Pancreas (tissue), 10 donors: ENCODE measurements around the gene MSI2. TPM values are rescaled to one million over a fixed set of nuclear protein-coding genes. Genes with fewer than 3 reads are reported as not detected.

Source experiments
- ATAC-seq, 4 donors: fragments of 200-7000 bp; cut with Tn5 transposase; one replicate each; pipeline versions ENCODE4 v1.8.0 to v1.9.1; 2020; ENCODE audit warnings: mild to moderate bottlenecking in 4 of 4, moderate library complexity in 4 of 4
- DNase-seq, 6 donors: peaks; one replicate each; pipeline ENCODE4 v3.0.0-alpha.2; 2020
- FAIRE-seq: peaks from 2 replicates; lab custom pipeline; 2012; peaks lifted over from hg19 to GRCh38; lab: Jason Lieb, UNC
- H3K27ac ChIP-seq, 4 donors: fragments of 200-600 bp; sonication (generic); 1 replicate in 3 of 4; 2 replicates in 1 of 4; pipeline versions ENCODE4 v1.5.0 to v1.8.0; 2020
- H3K27me3 ChIP-seq, 4 donors: fragments of 200-600 bp; one replicate each; pipeline ENCODE4 v1.8.0; 2021
- H3K36me3 ChIP-seq, 3 donors: fragments of 200-600 bp; sonication (generic) in 1 of 3; one replicate each; pipeline versions ENCODE4 v1.5.0 to v1.8.0; 2020 to 2021
- H3K4me1 ChIP-seq, 3 donors: fragments of 200-600 bp; one replicate each; pipeline ENCODE4 v1.8.0; 2021
- H3K4me3 ChIP-seq, 4 donors: fragments of 200-600 bp; sonication (generic) in 2 of 4; one replicate each; pipeline versions ENCODE4 v1.5.0 to v1.8.0; 2020 to 2021
- H3K9me3 ChIP-seq, 4 donors: fragments of 200-600 bp; one replicate each; pipeline ENCODE4 v1.8.0; 2021
- CTCF ChIP-seq, 4 donors: fragments of 200-600 bp; sonication (generic) in 3 of 4; IDR thresholded peaks; one replicate each; pipeline versions ENCODE4 v1.5.0 to v1.8.0; 2021; ENCODE audit warnings: antibody characterized with exemption in 4 of 4
- WGBS, 2 donors: extraction: QIAGEN DNeasy Blood & Tissue Kit; methylation state at CpG; one replicate each; pipeline ENCODE4 v1.1.7; 2013; 5-methylcytosine and 5-hydroxymethylcytosine counted together
- intact Hi-C, 3 donors: fragments of 100-400 bp; cut with DNase I; formaldehyde crosslinking; loops; one replicate each; pipeline versions ENCODE4 v1.11.1 to v1.14.2; 2022
- polyA plus RNA-seq, 2 donors: library from polyadenylated mRNA; stranded (reverse); fragments of 200-250 nt; gene quantifications; one replicate each; pipeline ENCODE4 v1.2.3, GENCODE V29; 2013
- total RNA-seq, 6 donors: library from RNA; stranded (reverse); fragmentation: NEBNext Ultra II Directional in 4 of 6; extraction: Animal tissue kit (Norgen Biotek cat#: 25700) in 4 of 6; gene quantifications; one replicate each; pipeline versions ENCODE4 v1.2.1 to v1.2.4, GENCODE V29; 2021 to 2023
- donor health status: healthy with polysubstance abuse.
- donor health status: DM: no; HTN: no; CAD: no; lungs with moderate emphysema.
- donor health status: DM: no; HTN: no; CAD: no.
- donor health status: control.
- donor health status: control.
- donor health status: Bipolar disorder and iron deficiency.
- donor health status: DM: yes; HTN: yes; CAD: no.
- donor health status: DM: no; HTN: no; CAD: no.
- donor health status: DM: no; HTN: no; CAD: no.
- donor health status: DM: yes; HTN: yes; CAD: no.

MSI2 gene
- total and polyA plus RNA-seq, 8 donors: 10.4 to 48.9 (median 30.1) TPM

- WGBS, 2 donors: 83 to 85% methylated on average over 2 of the region's 2 CpGs
- Histone ChIP-seq H3K27me3 (no peaks in the 10 kb centered on the region), H3K4me1 (no peaks in the 10 kb centered on the region), H3K9me3 (no peaks in the 10 kb centered on the region), H3K27ac (no peak overlapping the region), H3K36me3 (no peaks in the 10 kb centered on the region), H3K4me3 (no peak overlapping the region)
- intact Hi-C loops: no loop called here
- no peak for TF ChIP-seq CTCF (IDR thresholded peaks at IDR 0.05)
- ATAC-seq (no peak), FAIRE-seq (no peak), DNase-seq (no peak)
Observed at GRCh38 chr17:57225127-57225526, 31.2 kb upstream of the MSI2 start.

GRCh38 chr17:57226793-57227192 lies 29.5 kb upstream of the MSI2 start:
- no peaks in the 10 kb centered on the region for H3K27me3 ChIP-seq
- WGBS, 2 donors: 71 to 78% methylated on average over 1 of the region's 1 CpG
- H3K36me3 ChIP-seq: no peaks in the 10 kb centered on the region
- TF ChIP-seq CTCF (IDR thresholded peaks at IDR 0.05): no peak
- FAIRE-seq (no peak), ATAC-seq (no peak), DNase-seq (no peak)
- intact Hi-C loops: no loop called here
- no peaks in the 10 kb centered on the region for H3K4me1 ChIP-seq
- no peak overlapping the region for H3K4me3 ChIP-seq
- no peak overlapping the region for H3K27ac ChIP-seq
- no peaks in the 10 kb centered on the region for H3K9me3 ChIP-seq

- no peak for TF ChIP-seq CTCF (IDR thresholded peaks at IDR 0.05)
- Histone ChIP-seq H3K27me3 (no peaks in the 10 kb centered on the region), H3K27ac (no peak overlapping the region), H3K4me1 (no peaks in the 10 kb centered on the region), H3K36me3 (no peaks in the 10 kb centered on the region), H3K4me3 (no peak overlapping the region), H3K9me3 (no peaks in the 10 kb centered on the region)
- no peak for ATAC-seq
- DNase-seq: no peak
- intact Hi-C loops: no loop called here
- 75 to 77% methylated on average over 4 of the region's 4 CpGs for WGBS, 2 donors
- FAIRE-seq: no peak
Observed at GRCh38 chr17:57228911-57229310, 27.4 kb upstream of the MSI2 start.

GRCh38 chr17:57234061-57234738 lies 22.1 kb upstream of the MSI2 start:
- 57 to 59% methylated on average over 2 of the region's 2 CpGs for WGBS, 2 donors
- intact Hi-C loops: loop anchor here in 1 of 3 donors (10.0 kb wide), 1 partner anchor 51 kb away; no protein-coding TSS in a partner anchor
- Histone ChIP-seq H3K36me3 (no peaks in the 10 kb centered on the region), H3K4me1 (no peaks in the 10 kb centered on the region), H3K4me3 (no peak overlapping the region), H3K27ac (no peak overlapping the region), H3K9me3 (no peaks in the 10 kb centered on the region), H3K27me3 (no peaks in the 10 kb centered on the region)
- ATAC-seq (no peak), FAIRE-seq (no peak), DNase-seq (no peak)
- TF ChIP-seq CTCF (IDR thresholded peaks at IDR 0.05): no peak

GRCh38 chr17:57234739-57235092 lies 21.6 kb upstream of the MSI2 start:
- FAIRE-seq: no peak
- WGBS, 2 donors: 43 to 56% methylated on average over 1 of the region's 1 CpG
- H3K9me3 ChIP-seq: no peaks in the 10 kb centered on the region
- no peak for ATAC-seq
- H3K36me3 ChIP-seq: no peaks in the 10 kb centered on the region
- H3K4me3 ChIP-seq: no peak overlapping the region
- DNase-seq: no peak
- TF ChIP-seq CTCF (IDR thresholded peaks at IDR 0.05): no peak
- no peaks in the 10 kb centered on the region for H3K4me1 ChIP-seq
- intact Hi-C loops: loop anchor here in 1 of 3 donors (10.0 kb wide), 1 partner anchor 50 kb away; no protein-coding TSS in a partner anchor
- H3K27ac ChIP-seq: no peak overlapping the region
- no peaks in the 10 kb centered on the region for H3K27me3 ChIP-seq
